Colonic mucosa (tissue), 4 donors: ENCODE measurements around the gene FOXP1. TPM values are rescaled to one million over a fixed set of nuclear protein-coding genes. Genes with fewer than 3 reads are reported as not detected.
A peak's percentile ranks its signal among the peaks of the same experiment; 100 is the strongest.

ENCODE experiments used
- DNase-seq: peaks from one replicate; pipeline ENCODE4 v3.0.0-alpha.2; 2020
- H3K27ac ChIP-seq: fragments of 200-600 bp; one replicate; pipeline ENCODE4 v1.8.0; 2021
- H3K27me3 ChIP-seq: fragments of 200-600 bp; one replicate; pipeline ENCODE4 v1.8.0; 2021
- H3K36me3 ChIP-seq: fragments of 200-600 bp; one replicate; pipeline ENCODE4 v1.8.0; 2021
- H3K4me1 ChIP-seq: fragments of 200-600 bp; one replicate; pipeline ENCODE4 v1.8.0; 2021; ENCODE audit warnings: mild to moderate bottlenecking
- H3K4me3 ChIP-seq: fragments of 200-600 bp; one replicate; pipeline ENCODE4 v1.8.0; 2021
- H3K9ac ChIP-seq, 2 donors: one replicate each; pipeline ENCODE4 v1.7.0; 2013; ENCODE audit warnings: control low read depth in 2 of 2, low read depth in 2 of 2, low read length in 2 of 2
- H3K9me3 ChIP-seq: fragments of 200-600 bp; one replicate; pipeline ENCODE4 v1.8.0; 2021
- CTCF ChIP-seq: fragments of 200-600 bp; IDR thresholded peaks from one replicate; pipeline ENCODE4 v1.8.0; 2022; ENCODE audit warnings: antibody characterized with exemption, mild to moderate bottlenecking
- intact Hi-C: fragments of 100-400 bp; cut with DNase I; formaldehyde crosslinking; loops from one replicate; pipeline ENCODE4 v1.14.1; 2022
- total RNA-seq, 2 donors: library from RNA; stranded (reverse); fragmentation: NEBNext Ultra II Directional in 1 of 2; extraction: Animal tissue kit (Norgen Biotek cat#: 25700) in 1 of 2; gene quantifications; one replicate each; pipeline ENCODE4 v1.2.1, GENCODE V29; 2021
- donor health status: healthy.
- donor health status: DM: no; HTN: no; CAD: no.
- donor health status: DM: no; HTN: no; CAD: no.

The FOXP1 gene
- total RNA-seq, 2 donors from 2014 or later, result 127 to 128 TPM

- TF ChIP-seq CTCF, result no peak
- Histone ChIP-seq H3K27me3 (no peaks in the 10 kb centered on the region), H3K9ac (peak overlapping the region in 1 of 2 donors; percentile 46), H3K27ac (peak overlapping the region; percentile 21), H3K36me3 (no peaks in the 10 kb centered on the region), H3K4me1 (peaks cover 10% of the 10 kb centered on the region), H3K4me3 (no peak overlapping the region), H3K9me3 (no peaks in the 10 kb centered on the region)
- intact Hi-C loops, result no loop called here
- DNase-seq, result peak; percentile 62
Observed at GRCh38 chr3:71428841-71429596, 154.5 kb downstream of the FOXP1 start.

GRCh38 chr3:71425491-71426071, 157.9 kb downstream of the FOXP1 start:
- H3K9ac ChIP-seq, result no peak overlapping the region
- peaks cover 10% of the 10 kb centered on the region for H3K4me1 ChIP-seq
- no peaks in the 10 kb centered on the region for H3K36me3 ChIP-seq
- H3K27ac ChIP-seq, result no peak overlapping the region
- intact Hi-C loops, result no loop called here
- H3K4me3 ChIP-seq, result no peak overlapping the region
- no peak for TF ChIP-seq CTCF
- DNase-seq, result no peak
- H3K27me3 ChIP-seq, result no peaks in the 10 kb centered on the region
- no peaks in the 10 kb centered on the region for H3K9me3 ChIP-seq

GRCh38 chr3:71423151-71423906, 160.2 kb downstream of the FOXP1 start:
- Histone ChIP-seq H3K27ac (no peak overlapping the region), H3K4me3 (no peak overlapping the region), H3K36me3 (no peaks in the 10 kb centered on the region), H3K9ac (no peak overlapping the region), H3K27me3 (no peaks in the 10 kb centered on the region), H3K4me1 (peaks cover 5% of the 10 kb centered on the region), H3K9me3 (no peaks in the 10 kb centered on the region)
- DNase-seq, result peak; percentile 49
- no peak for TF ChIP-seq CTCF
- intact Hi-C loops, result no loop called here

GRCh38 chr3:71421820-71422566, 161.5 kb downstream of the FOXP1 start:
- no peaks in the 10 kb centered on the region for H3K27me3 ChIP-seq

More at GRCh38 chr3:71421820-71422566, 161.5 kb downstream of the FOXP1 start:
- no peak for TF ChIP-seq CTCF
- Histone ChIP-seq H3K27ac (no peak overlapping the region), H3K36me3 (no peaks in the 10 kb centered on the region), H3K9me3 (no peaks in the 10 kb centered on the region), H3K4me1 (no peaks in the 10 kb centered on the region), H3K9ac (no peak overlapping the region), H3K4me3 (no peak overlapping the region)
- intact Hi-C loops, result no loop called here
- DNase-seq, result no peak
